Small intestine (tissue), 7 donors: ENCODE measurements around the gene MFN2. TPM values are rescaled to one million over a fixed set of nuclear protein-coding genes. Genes with fewer than 3 reads are reported as not detected.

Source experiments
- DNase-seq, 2 donors: peaks; one replicate each; pipeline versions ENCODE4 v3.0.0 to v3.0.0-alpha.2; 2013
- FAIRE-seq: peaks from 2 replicates; lab custom pipeline; 2012; peaks lifted over from hg19 to GRCh38; lab: Jason Lieb, UNC
- H3K27ac ChIP-seq, 3 donors: one replicate each; pipeline ENCODE4 v1.5.1; 2013; ENCODE audit warnings: low read length in 2 of 3, mild to moderate bottlenecking in 2 of 3, control low read depth in 1 of 3, inconsistent platforms in 1 of 3, low read depth in 1 of 3, moderate library complexity in 1 of 3
- H3K27me3 ChIP-seq, 3 donors: one replicate each; pipeline ENCODE4 v1.6.1; 2013; ENCODE audit warnings: low read length in 3 of 3, inconsistent platforms in 1 of 3; ENCODE audit not compliant: control insufficient read depth in 3 of 3, insufficient read depth in 3 of 3
- H3K36me3 ChIP-seq, 3 donors: one replicate each; pipeline ENCODE4 v1.6.1; 2013; ENCODE audit warnings: low read length in 3 of 3, inconsistent platforms in 1 of 3, low read depth in 1 of 3, mild to moderate bottlenecking in 1 of 3, moderate library complexity in 1 of 3; ENCODE audit not compliant: control insufficient read depth in 3 of 3, insufficient read depth in 2 of 3
- H3K4me1 ChIP-seq, 3 donors: one replicate each; pipeline ENCODE4 v1.6.1; 2013; ENCODE audit warnings: low read length in 2 of 3, inconsistent platforms in 1 of 3, low read depth in 1 of 3, mild to moderate bottlenecking in 1 of 3, moderate library complexity in 1 of 3; ENCODE audit not compliant: control insufficient read depth in 3 of 3, insufficient read depth in 2 of 3
- H3K4me3 ChIP-seq, 3 donors: one replicate each; pipeline ENCODE4 v1.5.1; 2013; ENCODE audit warnings: low read length in 3 of 3, control low read depth in 1 of 3, inconsistent platforms in 1 of 3, low read depth in 1 of 3, mild to moderate bottlenecking in 1 of 3, moderate library complexity in 1 of 3
- H3K9me3 ChIP-seq, 2 donors: one replicate each; pipeline ENCODE4 v1.6.1; 2013; ENCODE audit warnings: low read depth in 1 of 2, low read length in 1 of 2; ENCODE audit not compliant: control insufficient read depth in 2 of 2, insufficient read depth in 1 of 2
- WGBS, 3 donors: extraction: QIAGEN DNeasy Blood & Tissue Kit; methylation state at CpG; one replicate each; pipeline ENCODE4 v1.1.7; 2013; 5-methylcytosine and 5-hydroxymethylcytosine counted together
- polyA plus RNA-seq, 4 donors: library from polyadenylated mRNA; stranded (reverse) in 3 of 4; unstranded in 1 of 4; fragments of 200-250 nt in 3 of 4; fragments of 120-200 nt in 1 of 4; gene quantifications; one replicate each; pipeline versions ENCODE4 v1.2.1 to v1.2.3, GENCODE V29; 2013
- donor health status: healthy with polysubstance abuse.
- donor health status: control.
- donor health status: control.
- donor health status: Bipolar disorder and iron deficiency.
- donor health status: healthy.

The MFN2 gene
- polyA plus RNA-seq, 4 donors, result 60.3 to 87.0 (median 78.9) TPM

- WGBS, 3 donors, result 49 to 80% (median 72%) methylated on average over 5 to 6 of the region's 6 CpGs
- no peaks in the 10 kb centered on the region for H3K9me3 ChIP-seq
- H3K36me3 ChIP-seq, result no peaks in the 10 kb centered on the region
- peaks cover 0 to 4% (median 0%) of the 10 kb centered on the region in 3 donors for H3K4me1 ChIP-seq
- H3K27me3 ChIP-seq, result peaks cover 0 to 3% (median 0%) of the 10 kb centered on the region in 3 donors
- DNase-seq (no peak), FAIRE-seq (no peak)
- no peak overlapping the region for H3K4me3 ChIP-seq
- no peak overlapping the region for H3K27ac ChIP-seq
These were observed 66.5 kb downstream of the MFN2 start for GRCh38 chr1:12046749-12047119.

DNA sequence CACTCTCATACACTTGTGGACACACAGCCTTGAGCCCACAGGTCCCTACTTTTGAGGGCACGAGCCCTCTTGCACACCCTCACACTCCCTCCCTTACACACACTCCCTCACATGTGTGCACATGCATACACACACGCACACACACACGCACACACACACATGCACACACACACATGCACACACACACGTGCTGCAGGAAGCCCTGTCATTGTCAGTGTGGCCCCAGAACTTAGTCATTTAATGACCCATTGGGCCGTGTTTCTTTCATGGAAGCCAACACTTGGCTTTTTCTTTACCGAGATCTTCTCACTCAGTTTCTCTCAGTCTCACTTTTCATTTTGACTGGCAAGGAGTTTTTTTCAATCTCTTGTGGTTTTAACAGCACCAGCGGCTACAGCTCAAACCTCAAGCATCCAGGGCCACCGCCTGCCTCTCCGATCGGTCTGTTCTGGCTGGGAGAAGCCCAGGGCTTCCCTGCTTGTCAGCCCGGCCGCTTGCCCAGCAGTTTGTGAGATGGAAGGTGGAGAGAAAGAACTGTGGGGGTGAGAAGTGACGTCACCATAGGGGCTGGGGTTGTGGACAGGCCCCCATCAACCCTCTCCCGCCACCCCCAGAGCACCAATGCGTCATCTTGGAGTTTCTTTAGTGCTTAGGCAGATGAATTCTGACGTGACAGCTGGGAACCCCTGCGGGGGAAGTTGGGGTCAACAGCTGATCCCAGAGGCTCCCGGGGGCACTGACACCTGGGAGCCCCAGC, 67.1 kb downstream of the MFN2 start:
- Histone ChIP-seq H3K9me3 (no peaks in the 10 kb centered on the region), H3K36me3 (no peaks in the 10 kb centered on the region), H3K4me3 (no peak overlapping the region), H3K4me1 (peaks cover 0 to 10% (median 0%) of the 10 kb centered on the region in 3 donors), H3K27me3 (peaks cover 0 to 3% (median 0%) of the 10 kb centered on the region in 3 donors), H3K27ac (no peak overlapping the region)
- 51 to 60% (median 56%) methylated on average over 18 of the region's 18 CpGs for WGBS, 3 donors
- FAIRE-seq (no peak), DNase-seq (no peak)

GRCh38 chr1:12048372-12048771, 68.1 kb downstream of the MFN2 start:
- no peaks in the 10 kb centered on the region for H3K36me3 ChIP-seq
- H3K4me1 ChIP-seq, result peaks cover 0 to 18% (median 0%) of the 10 kb centered on the region in 3 donors
- no peak overlapping the region for H3K27ac ChIP-seq
- peaks cover 0 to 3% (median 0%) of the 10 kb centered on the region in 3 donors for H3K27me3 ChIP-seq
- DNase-seq (no peak), FAIRE-seq (no peak)
- 53 to 68% (median 66%) methylated on average over 2 of the region's 2 CpGs for WGBS, 3 donors
- H3K9me3 ChIP-seq, result no peaks in the 10 kb centered on the region
- H3K4me3 ChIP-seq, result no peak overlapping the region

DNA sequence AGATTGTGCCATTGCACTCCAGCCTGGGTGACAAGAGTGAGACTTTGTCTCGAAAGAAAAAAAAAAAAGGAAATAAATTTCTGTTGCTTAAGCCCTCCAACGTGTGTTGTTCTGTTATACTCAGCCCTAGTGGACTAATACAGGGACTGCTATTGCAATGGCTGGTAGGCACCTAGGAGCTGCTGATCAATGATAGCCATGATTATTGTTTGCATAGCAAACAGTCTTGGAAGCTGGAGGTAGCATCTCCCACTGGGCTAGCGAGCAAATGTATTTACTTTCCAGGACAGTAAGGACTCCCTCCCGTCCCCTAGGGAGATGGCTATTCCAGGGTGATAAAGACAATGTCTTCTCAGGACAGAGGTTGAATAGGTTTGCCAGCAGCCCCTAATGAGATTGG, 69.4 kb downstream of the MFN2 start:
- H3K4me1 ChIP-seq, result peaks cover 0 to 24% (median 0%) of the 10 kb centered on the region in 3 donors
- WGBS, 3 donors, result 55 to 70% (median 59%) methylated on average over 4 of the region's 4 CpGs
- FAIRE-seq, result no peak
- H3K27me3 ChIP-seq, result peaks cover 0 to 3% (median 0%) of the 10 kb centered on the region in 3 donors
- no peak for DNase-seq
- H3K4me3 ChIP-seq, result no peak overlapping the region
- H3K36me3 ChIP-seq, result no peaks in the 10 kb centered on the region
- no peaks in the 10 kb centered on the region for H3K9me3 ChIP-seq
- H3K27ac ChIP-seq, result no peak overlapping the region

DNA sequence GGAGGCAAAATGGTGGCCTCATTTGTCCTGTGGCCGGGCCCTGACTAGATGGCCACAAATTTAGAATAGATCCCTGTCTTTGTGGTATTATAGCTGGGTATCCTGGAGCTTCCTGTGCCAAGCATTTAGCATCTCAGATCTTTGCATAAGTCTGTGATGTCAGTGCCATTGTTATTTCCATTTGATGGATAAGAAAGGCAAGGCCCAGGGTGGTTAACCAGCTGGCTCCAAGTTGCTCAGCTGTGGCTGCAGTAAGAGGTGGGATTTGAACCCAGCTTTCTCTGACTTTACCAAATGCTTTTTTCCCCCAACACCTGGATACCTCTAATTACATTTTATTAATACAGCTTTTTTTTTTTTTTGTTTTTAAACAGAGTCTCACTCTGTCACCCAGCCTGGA, 71.1 kb downstream of the MFN2 start:
- WGBS, 3 donors, result 100% methylated on average over 1 of the region's 1 CpG
- Histone ChIP-seq H3K4me3 (no peak overlapping the region), H3K27me3 (peaks cover 0 to 3% (median 0%) of the 10 kb centered on the region in 3 donors), H3K27ac (no peak overlapping the region), H3K4me1 (peaks cover 0 to 24% (median 0%) of the 10 kb centered on the region in 3 donors), H3K36me3 (no peaks in the 10 kb centered on the region), H3K9me3 (no peaks in the 10 kb centered on the region)
- DNase-seq (no peak), FAIRE-seq (no peak)

DNA sequence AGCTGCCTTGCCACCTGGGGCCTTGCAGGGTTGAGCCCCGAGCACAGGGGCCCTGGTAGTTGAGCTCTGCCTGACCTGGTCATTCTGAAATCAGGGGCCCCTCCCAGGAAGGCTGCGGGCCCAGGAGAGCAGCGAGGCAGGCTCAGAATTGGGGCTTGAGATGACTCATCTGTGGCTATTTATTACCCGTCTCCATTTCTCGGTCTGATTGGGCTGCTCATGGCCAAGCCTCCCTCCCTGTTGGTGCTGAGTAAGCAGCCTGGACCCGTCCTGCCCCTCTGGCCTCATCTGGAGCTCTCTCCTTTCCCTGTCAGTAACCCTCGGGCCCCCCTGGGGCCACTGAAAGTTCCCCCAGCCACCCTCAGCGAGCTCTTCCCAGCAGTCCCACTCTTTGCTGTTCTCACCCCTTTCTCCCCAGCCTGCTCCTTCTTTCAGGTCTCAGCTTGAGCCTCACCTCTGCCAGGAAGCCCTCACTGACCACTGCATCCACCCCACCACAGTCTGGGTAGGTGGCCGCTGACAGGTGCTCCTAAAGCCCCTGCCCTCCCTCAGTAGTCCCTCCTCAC, 71.8 kb downstream of the MFN2 start:
- peak; percentile 37 to 72 for DNase-seq
- no peak for FAIRE-seq
- Histone ChIP-seq H3K9me3 (no peaks in the 10 kb centered on the region), H3K4me1 (peaks cover 0 to 24% (median 0%) of the 10 kb centered on the region in 3 donors), H3K36me3 (no peaks in the 10 kb centered on the region), H3K27me3 (peaks cover 0 to 3% (median 0%) of the 10 kb centered on the region in 3 donors), H3K4me3 (no peak overlapping the region), H3K27ac (no peak overlapping the region)
- WGBS, 3 donors, result 5 to 14% (median 6%) methylated on average over 9 of the region's 9 CpGs

DNA sequence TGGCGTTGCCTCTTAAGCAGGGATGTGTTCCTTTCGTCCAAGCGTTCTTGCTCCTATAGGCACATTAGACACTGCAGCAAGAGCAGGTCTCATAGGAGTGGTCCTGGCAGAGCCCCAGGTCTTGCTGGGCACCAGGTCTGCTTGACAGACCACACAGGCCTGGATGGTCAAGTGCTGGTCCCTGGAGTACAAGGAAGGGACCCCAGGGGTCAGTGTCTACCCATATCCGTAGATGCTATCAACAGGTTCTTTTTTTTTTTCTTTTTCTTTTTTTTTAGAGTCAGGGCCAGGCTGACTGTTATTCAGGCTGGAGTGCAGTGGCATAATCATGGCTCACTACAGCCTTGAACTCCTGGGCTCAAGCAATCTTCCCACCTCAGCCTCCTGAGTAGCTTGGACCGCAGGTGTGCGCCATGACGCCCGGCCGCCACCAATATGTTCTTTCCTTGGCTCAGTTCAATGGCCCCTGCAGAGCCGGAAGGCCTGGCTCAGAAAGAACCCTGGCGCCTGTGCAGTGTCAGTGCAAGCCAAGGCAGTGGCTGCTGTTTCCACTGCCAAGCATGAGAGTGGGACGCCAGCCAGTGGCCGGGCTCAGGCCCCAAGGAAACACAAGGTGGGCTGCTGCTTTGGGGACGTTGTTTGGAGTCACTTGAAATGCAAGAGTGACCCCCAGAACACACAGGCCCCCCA, 72.9 kb downstream of the MFN2 start:
- no peak for DNase-seq
- no peak for FAIRE-seq
- no peak overlapping the region for H3K27ac ChIP-seq
- no peaks in the 10 kb centered on the region for H3K36me3 ChIP-seq
- H3K27me3 ChIP-seq, result no peaks in the 10 kb centered on the region
- peaks cover 0 to 24% (median 0%) of the 10 kb centered on the region in 3 donors for H3K4me1 ChIP-seq
- H3K9me3 ChIP-seq, result no peaks in the 10 kb centered on the region
- no peak overlapping the region for H3K4me3 ChIP-seq
- 80 to 88% (median 81%) methylated on average over 14 of the region's 14 CpGs for WGBS, 3 donors

DNA sequence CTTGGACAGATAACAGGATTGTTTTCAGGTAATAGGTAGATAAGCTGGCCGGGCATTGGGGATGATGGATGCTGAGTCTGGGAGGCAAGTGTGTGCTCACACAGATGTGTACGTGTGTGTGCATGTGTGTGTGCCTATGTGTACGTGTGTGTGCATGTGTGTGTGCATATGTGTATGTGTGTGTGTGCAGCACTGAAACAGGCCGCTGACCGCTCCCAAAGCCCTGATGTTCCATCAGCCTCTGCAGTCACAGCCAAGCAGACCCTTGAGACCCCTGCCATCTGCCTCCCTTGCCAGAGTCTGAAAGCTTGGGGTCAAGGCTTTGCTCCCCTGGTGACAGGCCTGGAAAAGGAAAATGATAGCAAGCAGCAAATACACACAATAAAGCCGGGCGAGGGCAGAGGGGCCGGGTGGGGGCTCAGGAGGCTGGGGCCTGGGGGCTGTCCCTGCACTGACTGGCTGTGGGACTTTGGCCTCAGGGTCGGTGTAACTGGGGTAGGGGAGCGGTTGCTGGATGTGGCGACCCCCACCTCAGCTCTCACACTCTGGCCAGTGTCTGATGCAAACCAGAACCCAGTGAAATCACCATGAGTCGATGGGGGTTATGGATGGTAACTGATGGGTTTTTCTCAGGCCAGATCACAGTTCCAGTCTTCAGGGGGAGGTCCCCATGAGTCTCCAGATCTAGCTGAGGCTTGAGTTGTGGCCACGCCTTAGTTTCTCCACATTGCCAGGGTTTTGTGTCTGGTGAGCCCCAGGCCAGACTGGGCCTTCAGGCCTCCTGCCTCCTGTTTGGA, 73.7 kb downstream of the MFN2 start:
- DNase-seq (no peak), FAIRE-seq (no peak)
- Histone ChIP-seq H3K36me3 (no peaks in the 10 kb centered on the region), H3K27me3 (no peaks in the 10 kb centered on the region), H3K9me3 (no peaks in the 10 kb centered on the region), H3K27ac (no peak overlapping the region), H3K4me1 (peaks cover 0 to 24% (median 0%) of the 10 kb centered on the region in 3 donors), H3K4me3 (no peak overlapping the region)
- WGBS, 3 donors, result 60 to 77% (median 71%) methylated on average over 13 of the region's 13 CpGs
